Measurements from ENCODE around the gene MYBPC3. TPM values are rescaled to one million over a fixed set of nuclear protein-coding genes. Genes with fewer than 3 reads are reported as not detected.

Gene MYBPC3
- total and polyA plus RNA-seq, 2 donors = 0.03 TPM; not detected in 1

- no peak overlapping the region for H3K4me3 ChIP-seq (ENCODE audit: low read depth, low read length)
- no peaks in the 10 kb centered on the region for H3K36me3 ChIP-seq (ENCODE audit: insufficient read depth)
- H3K27ac ChIP-seq (ENCODE audit: low read depth) = no peak overlapping the region
- no peaks in the 10 kb centered on the region for H3K4me1 ChIP-seq (ENCODE audit: insufficient read depth)
- 85% methylated on average over 11 of the region's 11 CpGs for WGBS
- no peak for DNase-seq (ENCODE audit: extremely low spot score)
These were observed 38.6 kb upstream of the MYBPC3 start for GRCh38 chr11:47391077-47391583.

GRCh38 chr11:47390422-47390760 is 37.9 kb upstream of the MYBPC3 start:
- DNase-seq (ENCODE audit: extremely low spot score) = no peak
- Histone ChIP-seq H3K4me3 (ENCODE audit: low read depth, low read length) (no peak overlapping the region), H3K36me3 (ENCODE audit: insufficient read depth) (no peaks in the 10 kb centered on the region), H3K4me1 (ENCODE audit: insufficient read depth) (no peaks in the 10 kb centered on the region), H3K27ac (ENCODE audit: low read depth) (no peak overlapping the region)
- 97% methylated on average over 6 of the region's 6 CpGs for WGBS

- H3K4me1 ChIP-seq (ENCODE audit: insufficient read depth) = no peaks in the 10 kb centered on the region
- 86% methylated on average over 17 of the region's 17 CpGs for WGBS
- no peak for DNase-seq (ENCODE audit: extremely low spot score)
- H3K27ac ChIP-seq (ENCODE audit: low read depth) = no peak overlapping the region
- H3K36me3 ChIP-seq (ENCODE audit: insufficient read depth) = no peaks in the 10 kb centered on the region
- no peak overlapping the region for H3K4me3 ChIP-seq (ENCODE audit: low read depth, low read length)
These were observed 37.3 kb upstream of the MYBPC3 start for GRCh38 chr11:47389577-47390421.

GRCh38 chr11:47388697-47389576 is 36.4 kb upstream of the MYBPC3 start:
- 89% methylated on average over 28 of the region's 28 CpGs for WGBS
- Histone ChIP-seq H3K4me3 (ENCODE audit: low read depth, low read length) (no peak overlapping the region), H3K4me1 (ENCODE audit: insufficient read depth) (no peaks in the 10 kb centered on the region), H3K36me3 (ENCODE audit: insufficient read depth) (no peaks in the 10 kb centered on the region), H3K27ac (ENCODE audit: low read depth) (no peak overlapping the region)
- no peak for DNase-seq (ENCODE audit: extremely low spot score)

- DNase-seq (ENCODE audit: extremely low spot score) = no peak
- Histone ChIP-seq H3K4me3 (ENCODE audit: low read depth, low read length) (no peak overlapping the region), H3K36me3 (ENCODE audit: insufficient read depth) (no peaks in the 10 kb centered on the region), H3K4me1 (ENCODE audit: insufficient read depth) (no peaks in the 10 kb centered on the region), H3K27ac (ENCODE audit: low read depth) (no peak overlapping the region)
- WGBS = 78% methylated on average over 13 of the region's 13 CpGs
These were observed 35.6 kb upstream of the MYBPC3 start for GRCh38 chr11:47387944-47388696.

- DNase-seq (ENCODE audit: extremely low spot score) = no peak
- H3K4me3 ChIP-seq (ENCODE audit: low read depth, low read length) = no peak overlapping the region
- WGBS = 96% methylated on average over 4 of the region's 4 CpGs
These were observed 32.0 kb upstream of the MYBPC3 start for GRCh38 chr11:47384498-47384897.

GRCh38 chr11:47383071-47383470 is 30.6 kb upstream of the MYBPC3 start:
- H3K4me3 ChIP-seq (ENCODE audit: low read depth, low read length) = no peak overlapping the region
- no peaks in the 10 kb centered on the region for H3K36me3 ChIP-seq (ENCODE audit: insufficient read depth)
- 63% methylated on average over 4 of the region's 4 CpGs for WGBS
- no peak for DNase-seq (ENCODE audit: extremely low spot score)
- no peak overlapping the region for H3K27ac ChIP-seq (ENCODE audit: low read depth)
- H3K4me1 ChIP-seq (ENCODE audit: insufficient read depth) = no peaks in the 10 kb centered on the region

More at GRCh38 chr11:47384498-47384897, 32.0 kb upstream of the MYBPC3 start:
- Histone ChIP-seq H3K4me1 (ENCODE audit: insufficient read depth) (no peaks in the 10 kb centered on the region), H3K36me3 (ENCODE audit: insufficient read depth) (no peaks in the 10 kb centered on the region), H3K27ac (ENCODE audit: low read depth) (no peak overlapping the region)

- H3K4me1 ChIP-seq (ENCODE audit: insufficient read depth) = no peaks in the 10 kb centered on the region
- no peaks in the 10 kb centered on the region for H3K36me3 ChIP-seq (ENCODE audit: insufficient read depth)
- WGBS = 97% methylated on average over 2 of the region's 2 CpGs
- no peak overlapping the region for H3K4me3 ChIP-seq (ENCODE audit: low read depth, low read length)
- DNase-seq (ENCODE audit: extremely low spot score) = no peak
- no peak overlapping the region for H3K27ac ChIP-seq (ENCODE audit: low read depth)
These were observed 27.6 kb upstream of the MYBPC3 start for GRCh38 chr11:47380078-47380477.

- no peaks in the 10 kb centered on the region for H3K36me3 ChIP-seq (ENCODE audit: insufficient read depth)
- no peak overlapping the region for H3K27ac ChIP-seq (ENCODE audit: low read depth)
- no peak overlapping the region for H3K4me3 ChIP-seq (ENCODE audit: low read depth, low read length)
- WGBS = 91% methylated on average over 2 of the region's 2 CpGs
- no peak for DNase-seq (ENCODE audit: extremely low spot score)
- no peaks in the 10 kb centered on the region for H3K4me1 ChIP-seq (ENCODE audit: insufficient read depth)
These were observed 26.8 kb upstream of the MYBPC3 start for GRCh38 chr11:47379317-47379716.

- no peak overlapping the region for H3K4me3 ChIP-seq (ENCODE audit: low read depth, low read length)
- H3K4me1 ChIP-seq (ENCODE audit: insufficient read depth) = no peaks in the 10 kb centered on the region
- H3K36me3 ChIP-seq (ENCODE audit: insufficient read depth) = no peaks in the 10 kb centered on the region
- no peak for DNase-seq (ENCODE audit: extremely low spot score)
- no peak overlapping the region for H3K27ac ChIP-seq (ENCODE audit: low read depth)
These were observed 26.3 kb upstream of the MYBPC3 start for GRCh38 chr11:47378836-47379170.

- Histone ChIP-seq H3K4me1 (ENCODE audit: insufficient read depth) (no peaks in the 10 kb centered on the region), H3K4me3 (ENCODE audit: low read depth, low read length) (no peak within 1 kb of the TSS), H3K27ac (ENCODE audit: low read depth) (no peak within 1 kb of the TSS), H3K36me3 (ENCODE audit: insufficient read depth) (no peaks in the 10 kb centered on the region)
- DNase-seq (ENCODE audit: extremely low spot score) = no peak
- WGBS = 64% methylated on average over 31 of the region's 31 CpGs
These were observed 25.7 kb upstream of the MYBPC3 start, which contains the start of gene SPI1 for GRCh38 chr11:47378010-47378835. Gene SPI1, minus strand, starts transcription at chr11:47378547. Its CDS starts 194 bp downstream, at chr11:47378353.

- 77% methylated on average over 5 of the region's 5 CpGs for WGBS
- no peak overlapping the region for H3K27ac ChIP-seq (ENCODE audit: low read depth)
- DNase-seq (ENCODE audit: extremely low spot score) = no peak
- H3K4me1 ChIP-seq (ENCODE audit: insufficient read depth) = no peaks in the 10 kb centered on the region
- no peaks in the 10 kb centered on the region for H3K36me3 ChIP-seq (ENCODE audit: insufficient read depth)
- no peak overlapping the region for H3K4me3 ChIP-seq (ENCODE audit: low read depth, low read length)
These were observed 25.1 kb upstream of the MYBPC3 start for GRCh38 chr11:47377571-47378009.
